ENCODE data around the gene CUL4A.
A peak's percentile ranks its signal among the peaks of the same experiment; 100 is the strongest.
"Not testable (repeated sequence)": the region's sequence is repeated elsewhere in the genome, so short reads cannot be mapped to it uniquely, and the experiment has no call there.

CUL4A gene

DNA sequence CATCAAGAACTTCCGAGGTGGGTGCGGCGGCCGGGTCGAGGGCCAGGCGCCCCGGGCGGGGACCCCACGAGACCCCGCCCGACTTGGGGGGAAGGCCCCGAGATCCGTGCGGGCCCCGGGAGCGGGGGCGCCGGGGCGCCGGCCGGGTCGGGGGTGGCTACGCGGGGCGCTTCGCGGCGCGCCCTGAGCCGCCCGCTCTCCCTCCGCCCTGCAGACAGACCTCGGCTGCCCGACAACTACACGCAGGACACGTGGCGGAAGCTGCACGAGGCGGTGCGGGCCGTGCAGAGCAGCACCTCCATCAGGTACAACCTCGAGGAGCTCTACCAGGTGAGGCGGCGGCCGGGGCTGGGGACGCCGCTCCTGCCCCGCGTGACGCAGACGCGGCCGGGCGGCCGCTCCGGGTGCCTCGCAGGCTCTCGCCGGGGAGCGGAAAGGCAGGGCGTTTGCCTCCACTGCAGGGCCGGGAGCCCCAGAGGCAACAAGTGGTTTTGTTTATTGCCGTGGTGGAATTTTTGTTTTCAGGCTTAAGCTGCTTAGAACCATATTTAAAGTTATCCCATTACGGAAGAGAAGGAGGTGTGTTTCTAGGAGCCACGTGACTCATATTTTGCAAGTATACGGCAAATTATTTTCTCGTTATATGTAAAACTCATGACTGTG is 477 bp downstream of the CUL4A start:
- FAIRE-seq: peak; percentile 46

DNA sequence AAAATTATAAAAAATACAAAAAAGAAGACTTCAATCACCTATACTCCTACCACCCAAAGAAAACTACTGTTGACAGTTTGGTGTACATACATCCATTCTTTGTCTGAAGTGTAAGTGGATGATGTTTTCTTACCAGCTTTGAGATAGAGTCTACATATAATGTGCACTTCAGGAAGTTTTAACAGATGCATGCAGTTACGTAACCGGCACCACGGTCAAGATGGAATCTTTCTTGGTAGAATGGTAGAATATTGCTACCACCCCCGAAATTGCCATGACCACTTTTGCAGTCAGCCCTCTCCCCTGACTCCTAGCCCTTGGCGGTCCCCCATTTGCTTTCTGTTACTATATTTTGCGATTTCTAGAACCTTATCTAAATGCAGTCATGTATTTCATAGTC is 1.4 kb downstream of the CUL4A start:
- no peak for FAIRE-seq

DNA sequence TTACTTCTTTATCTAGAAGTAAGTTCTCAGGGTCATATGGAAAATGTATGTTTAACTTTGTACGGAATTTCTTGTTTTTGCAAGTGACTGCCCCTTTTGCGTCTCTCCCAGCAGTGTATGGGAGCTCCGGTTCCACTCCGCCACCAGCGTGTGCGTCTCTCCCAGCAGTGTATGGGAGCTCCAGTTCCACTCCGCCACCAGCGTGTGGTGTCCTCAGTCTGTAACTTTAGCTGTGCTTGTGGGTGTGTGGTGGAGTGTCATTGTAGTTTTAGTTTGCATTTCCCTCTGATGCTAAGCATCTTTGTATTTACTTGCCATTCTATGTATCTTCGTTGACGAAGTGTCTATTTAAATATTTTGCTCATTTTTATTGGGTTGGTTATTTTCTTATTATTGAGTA is 2.4 kb downstream of the CUL4A start:
- no peak for FAIRE-seq

DNA sequence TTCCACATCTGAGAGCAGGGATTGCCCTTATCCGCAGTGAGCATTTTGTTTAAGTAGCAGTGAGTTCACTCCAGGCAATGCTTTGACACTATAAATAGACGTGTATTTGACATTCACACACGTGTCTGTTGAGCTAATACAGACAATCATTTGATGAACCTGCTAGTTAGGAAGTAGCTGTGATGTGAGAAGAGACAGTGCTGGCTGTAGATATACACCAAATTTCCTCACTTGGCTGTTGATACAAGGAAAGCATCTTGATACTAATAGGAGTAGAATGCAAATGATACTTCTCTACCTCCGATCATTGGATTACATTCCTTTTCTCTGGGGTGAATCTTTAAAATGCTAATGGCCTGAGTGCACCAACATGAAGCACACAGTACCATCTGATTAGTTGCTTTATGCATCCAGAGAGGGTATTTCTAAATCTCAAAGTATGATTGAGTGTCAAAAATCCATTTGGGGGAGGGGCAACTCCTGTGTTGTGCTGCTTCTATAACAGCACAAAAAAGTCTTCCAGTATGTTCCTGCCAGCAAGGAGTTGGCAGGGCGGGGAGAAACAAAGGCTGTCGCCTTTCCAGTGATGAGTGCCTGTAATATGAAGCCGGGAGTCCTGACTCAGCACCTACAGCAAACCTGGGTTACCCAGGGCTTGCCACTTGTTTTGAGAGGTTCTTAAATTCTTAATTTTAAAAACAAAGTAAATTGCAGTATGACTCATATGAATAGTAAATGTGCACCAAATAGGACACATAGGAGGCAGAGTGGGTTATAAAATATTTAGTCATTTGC is 7.0 kb downstream of the CUL4A start:
- no peak for FAIRE-seq

DNA sequence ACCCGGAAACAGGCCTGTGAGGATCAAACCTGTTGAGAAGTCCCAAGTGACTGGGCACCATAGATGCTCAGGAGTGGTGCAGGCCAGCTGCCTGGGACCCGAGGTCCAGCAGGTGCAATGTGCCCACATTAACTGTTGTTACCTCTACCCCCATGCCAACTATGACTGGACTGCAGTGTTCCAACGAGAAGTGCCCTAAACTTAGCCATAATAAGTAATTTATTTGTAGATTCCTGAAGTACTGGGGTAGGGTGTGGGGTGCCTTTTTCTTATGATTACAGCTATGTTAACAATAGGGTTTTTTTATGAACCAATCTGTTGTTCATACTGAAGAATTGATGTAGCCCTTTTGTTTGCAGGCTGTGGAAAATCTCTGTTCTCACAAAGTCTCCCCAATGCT is 9.2 kb downstream of the CUL4A start:
- FAIRE-seq: no peak

DNA sequence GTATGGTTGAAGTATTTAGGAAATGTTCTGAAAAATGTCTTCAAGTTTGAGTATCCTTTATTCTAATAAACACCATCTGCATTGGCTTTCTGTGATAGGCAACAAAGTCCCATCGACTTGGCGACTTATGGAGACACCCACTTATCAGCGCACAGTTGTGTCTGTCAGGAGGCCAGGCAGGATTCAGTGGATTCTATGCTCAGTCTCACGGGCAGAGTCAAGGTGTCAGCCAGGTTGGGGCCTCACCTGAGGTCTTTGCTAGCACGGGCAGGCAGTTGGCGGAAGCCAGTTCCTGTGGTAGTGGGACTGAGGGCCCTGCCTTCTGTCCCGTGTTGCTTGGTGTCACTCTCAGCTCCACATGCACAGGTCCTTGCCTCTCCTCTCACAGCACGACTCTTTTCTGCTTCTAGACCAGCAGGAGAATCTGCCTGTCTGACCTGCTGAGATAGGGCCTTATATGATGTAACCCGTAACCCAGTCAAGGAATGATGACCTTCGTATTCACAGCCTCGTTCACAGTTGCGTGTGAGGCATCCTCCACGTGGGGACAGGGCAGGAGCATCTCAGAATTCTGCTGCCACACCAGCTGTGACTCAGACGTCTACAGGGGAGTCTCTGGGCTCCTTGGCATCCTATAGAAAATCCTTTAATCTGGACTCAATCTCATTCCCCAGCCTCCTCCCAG is 10.0 kb downstream of the CUL4A start:
- FAIRE-seq: no peak

DNA sequence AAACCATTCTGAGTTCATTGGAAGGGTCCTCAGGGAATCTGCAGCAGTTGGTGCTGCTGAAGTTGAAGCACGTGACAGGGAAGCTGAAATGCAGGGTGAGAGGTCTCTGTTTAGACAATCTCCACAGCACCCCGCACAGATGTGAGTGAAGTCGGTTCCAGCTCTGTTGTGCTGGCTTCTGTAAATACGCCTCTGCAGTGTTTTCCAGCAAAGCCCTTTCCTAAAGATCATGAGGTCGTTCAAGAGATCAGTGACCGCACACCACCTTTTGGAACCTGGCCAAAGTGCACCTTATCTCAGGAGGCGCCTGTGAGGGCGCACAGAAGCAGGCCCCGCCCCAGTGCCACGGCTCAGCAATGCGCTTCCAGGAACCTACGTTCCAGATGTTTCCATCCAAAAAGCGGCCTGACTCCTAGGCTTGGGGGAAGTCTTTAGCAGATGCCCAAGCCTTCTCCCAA is 10.8 kb downstream of the CUL4A start:
- FAIRE-seq: no peak

DNA sequence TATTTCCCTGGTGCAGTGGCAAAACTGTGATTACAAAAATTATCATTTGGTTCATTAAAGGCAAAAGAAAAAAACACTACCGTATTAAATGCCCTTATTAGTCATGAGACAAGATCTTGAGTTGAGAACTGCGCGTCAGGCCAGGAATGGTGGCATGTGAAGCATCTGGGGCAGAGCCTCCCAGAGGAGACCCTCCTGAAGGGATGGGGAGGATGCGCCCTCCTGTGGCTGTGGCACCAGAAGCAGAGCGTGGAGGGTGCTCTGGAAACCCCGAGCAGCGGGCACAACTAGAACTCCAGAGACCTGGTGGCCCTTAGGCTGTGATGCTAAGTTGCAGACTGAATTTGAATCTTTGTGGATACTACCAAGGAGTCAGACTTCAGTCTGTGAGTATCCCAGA is 11.5 kb downstream of the CUL4A start:
- FAIRE-seq: no peak

DNA sequence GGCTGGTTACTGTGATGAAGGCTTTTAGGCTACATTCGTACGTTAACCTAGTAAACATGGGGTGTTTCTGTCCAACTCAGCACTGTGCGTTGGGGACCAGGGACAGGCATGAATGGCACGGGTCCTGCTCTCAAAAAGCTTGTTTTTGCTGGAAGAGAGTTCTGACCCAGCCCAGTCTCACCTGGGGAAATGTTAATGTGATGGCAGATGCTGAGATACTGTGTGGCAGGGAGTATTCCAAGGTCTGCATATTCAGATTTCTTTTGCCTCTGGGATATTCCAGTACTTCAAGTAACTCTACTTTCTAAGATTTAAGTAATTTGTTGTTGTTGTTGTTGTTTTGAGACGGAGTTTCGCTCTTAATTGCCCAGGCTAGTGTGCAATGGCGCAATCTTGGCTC is 13.7 kb downstream of the CUL4A start:
- FAIRE-seq: no peak

DNA sequence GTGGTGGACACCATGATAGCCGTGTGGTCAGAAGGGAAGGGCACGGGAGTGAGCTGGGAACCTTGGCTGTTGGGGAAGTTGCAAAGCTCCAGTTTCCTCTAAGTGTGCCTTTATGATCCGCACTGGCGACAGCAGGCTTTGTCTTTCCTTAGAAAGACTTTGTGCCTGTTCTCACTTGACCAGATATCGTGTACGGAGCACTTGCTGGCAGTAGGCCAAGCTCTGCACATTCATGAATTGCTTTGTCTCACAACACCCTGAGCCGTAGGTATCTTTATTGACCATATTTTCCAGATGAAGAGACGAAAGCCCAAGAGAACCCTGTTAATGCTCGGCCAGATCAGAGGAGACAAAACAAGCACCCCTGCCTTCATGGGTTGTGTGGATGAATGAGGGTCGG is 15.1 kb downstream of the CUL4A start:
- no peak for FAIRE-seq

DNA sequence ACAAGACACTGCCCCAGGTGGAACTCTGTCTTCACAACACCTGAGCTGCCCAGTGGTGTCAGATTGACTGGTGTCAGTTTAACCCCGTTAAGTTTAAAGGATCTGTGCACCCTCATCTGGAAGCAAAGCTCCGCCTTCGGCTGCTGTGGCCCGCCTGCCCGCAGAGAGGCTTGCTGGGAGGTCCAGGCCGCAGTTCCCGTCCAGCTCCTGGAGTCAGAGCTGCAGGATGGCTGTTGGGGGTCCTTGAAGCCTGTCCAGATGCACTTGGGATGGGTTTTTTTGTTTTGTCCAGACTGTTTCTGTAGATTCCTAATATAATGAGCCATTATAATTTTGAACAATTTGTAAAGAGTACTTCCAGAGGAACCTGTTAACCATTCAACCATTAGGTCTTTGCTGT is 16.1 kb downstream of the CUL4A start:
- FAIRE-seq: no peak

DNA sequence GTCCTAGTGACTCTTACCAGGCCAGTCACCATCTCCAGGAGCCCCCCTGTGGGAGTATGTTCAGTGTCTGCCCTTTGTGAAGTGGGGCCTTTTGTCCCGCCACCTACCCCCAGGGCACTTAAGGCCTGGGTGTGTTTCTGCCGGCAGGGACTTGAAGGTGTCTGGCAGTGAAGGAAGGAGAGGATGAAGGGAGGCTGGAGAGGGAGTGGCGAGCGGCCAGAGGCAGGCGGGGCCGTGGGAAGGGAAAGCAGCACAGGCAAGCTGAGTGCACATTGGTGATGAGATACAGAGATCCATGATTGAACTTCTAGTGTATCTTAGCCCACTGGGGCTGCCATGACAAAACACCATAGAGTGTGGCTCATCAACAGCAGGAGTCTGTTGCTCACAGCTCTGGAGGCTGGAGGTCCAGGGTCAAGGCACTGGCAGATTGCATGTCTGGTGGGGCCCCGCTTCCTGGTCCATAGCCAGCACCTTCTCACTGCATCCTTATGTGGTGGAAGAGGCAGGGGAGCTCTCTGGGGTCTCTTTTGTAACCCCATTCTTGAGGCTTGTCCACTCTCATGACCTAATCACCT is 17.5 kb downstream of the CUL4A start:
- no peak for FAIRE-seq

DNA sequence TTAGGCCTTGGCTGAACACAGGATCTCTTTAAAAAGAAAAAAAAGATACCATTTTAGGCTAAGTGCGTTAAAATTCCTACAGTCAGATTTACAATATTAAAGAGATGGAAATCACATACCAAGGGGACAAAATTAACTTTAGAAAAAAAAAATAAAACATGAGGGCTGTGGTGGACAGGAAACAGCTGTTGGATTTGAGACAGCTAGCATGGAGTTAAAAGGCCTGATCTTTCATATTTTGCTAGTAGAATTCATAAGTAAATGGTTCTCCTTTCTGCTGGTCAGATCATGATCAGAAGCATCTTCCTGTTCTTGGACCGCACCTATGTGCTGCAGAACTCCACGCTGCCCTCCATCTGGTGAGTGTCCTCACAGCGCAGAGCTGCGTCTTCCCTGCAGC is 19.7 kb downstream of the CUL4A start:
- FAIRE-seq: no peak

DNA sequence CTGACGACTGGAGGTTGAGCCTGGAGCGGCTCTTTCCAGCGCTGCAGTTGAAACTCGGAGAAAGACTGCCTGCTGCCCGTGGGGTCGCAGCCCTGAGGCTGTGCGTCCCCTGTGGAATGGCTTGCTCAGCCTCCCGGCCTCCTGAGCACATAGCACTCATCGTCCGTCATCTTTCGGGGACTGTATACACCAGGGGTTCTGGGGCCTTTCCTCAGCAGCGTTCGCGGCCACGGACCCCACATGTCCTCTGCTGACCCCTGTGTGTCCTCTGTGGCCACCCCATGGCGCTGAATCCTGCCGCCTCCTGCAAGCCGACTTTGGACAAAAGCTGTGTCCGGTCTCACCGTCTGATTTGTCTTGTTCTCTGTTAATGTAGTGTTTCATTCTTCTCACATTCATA is 20.4 kb downstream of the CUL4A start:
- FAIRE-seq: no peak

DNA sequence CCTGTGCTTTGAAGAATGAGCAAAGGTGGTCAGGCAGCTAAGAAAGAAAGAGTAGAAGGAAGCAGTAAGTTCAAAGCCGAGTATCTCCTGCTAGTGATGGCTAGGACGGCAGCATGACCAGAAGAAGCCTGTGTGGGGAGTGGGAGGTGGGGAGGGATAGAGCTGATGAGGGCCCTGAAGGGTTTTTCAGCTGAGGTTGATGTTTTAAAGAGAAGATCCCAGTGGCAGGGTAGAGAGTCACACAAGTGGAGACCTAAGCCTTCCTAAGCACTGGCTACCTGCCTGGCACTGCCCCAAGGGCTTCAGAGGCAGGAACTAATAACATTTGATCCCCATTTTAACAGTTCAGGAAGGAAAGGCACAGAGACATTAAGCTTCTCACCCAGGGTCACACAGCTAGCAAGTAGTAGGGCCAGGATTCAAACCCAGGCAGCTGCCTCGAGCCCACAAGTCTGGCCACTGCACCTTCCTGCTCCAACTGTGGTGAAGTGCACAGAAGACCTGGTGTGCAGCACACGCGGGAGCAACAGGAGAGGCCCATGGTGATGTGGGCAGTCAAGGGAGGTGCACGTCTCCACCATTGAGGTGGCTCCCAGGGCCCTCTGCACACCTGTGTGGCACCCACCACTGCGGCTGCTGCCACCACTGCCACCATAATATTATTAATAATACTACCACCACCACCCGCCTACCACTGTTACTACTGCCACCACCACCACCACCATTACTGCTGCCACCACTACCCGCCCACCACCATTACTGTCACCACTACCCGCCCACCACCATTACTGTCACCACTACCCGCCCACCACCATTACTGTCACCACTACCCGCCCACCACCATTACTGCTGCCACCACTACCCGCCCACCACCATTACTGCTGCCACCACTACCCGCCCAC is 22.1 kb downstream of the CUL4A start:
- FAIRE-seq: no peak

DNA sequence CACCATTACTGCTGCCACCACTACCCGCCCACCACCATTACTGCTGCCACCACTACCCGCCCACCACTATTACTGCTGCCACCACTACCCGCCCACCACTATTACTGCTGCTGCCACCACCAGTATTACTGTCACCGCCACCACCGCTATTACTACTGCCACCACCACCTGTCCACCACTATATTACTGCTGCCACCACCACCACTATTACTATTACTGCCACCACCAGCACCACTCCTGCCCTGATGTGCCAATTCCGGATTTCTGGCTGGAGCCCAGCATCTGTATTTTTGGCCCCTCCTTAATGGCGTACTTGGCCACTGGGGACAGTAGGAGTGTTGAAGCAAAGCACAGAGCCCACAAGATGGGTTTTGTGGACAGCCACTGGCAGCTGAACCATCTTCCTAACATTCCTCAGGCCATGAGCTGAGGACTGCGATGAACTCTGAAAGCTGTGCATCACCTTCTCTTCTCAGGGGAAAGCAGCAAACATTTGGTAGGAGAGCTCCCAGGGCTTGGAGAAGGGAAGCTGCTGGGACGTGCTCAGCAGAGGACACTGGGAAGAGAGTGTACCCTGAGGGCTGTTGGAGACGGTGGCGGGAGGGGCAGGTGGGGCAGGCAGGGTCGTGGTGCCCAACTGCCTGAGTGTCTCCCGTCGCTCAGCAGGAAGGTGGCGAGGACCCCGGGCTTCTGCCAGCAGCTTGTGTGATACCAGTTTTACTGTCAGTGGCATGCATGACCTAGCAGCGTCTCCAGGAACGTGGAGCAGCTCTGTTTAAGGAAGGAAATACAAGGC is 23.0 kb downstream of the CUL4A start:
- FAIRE-seq: no peak

DNA sequence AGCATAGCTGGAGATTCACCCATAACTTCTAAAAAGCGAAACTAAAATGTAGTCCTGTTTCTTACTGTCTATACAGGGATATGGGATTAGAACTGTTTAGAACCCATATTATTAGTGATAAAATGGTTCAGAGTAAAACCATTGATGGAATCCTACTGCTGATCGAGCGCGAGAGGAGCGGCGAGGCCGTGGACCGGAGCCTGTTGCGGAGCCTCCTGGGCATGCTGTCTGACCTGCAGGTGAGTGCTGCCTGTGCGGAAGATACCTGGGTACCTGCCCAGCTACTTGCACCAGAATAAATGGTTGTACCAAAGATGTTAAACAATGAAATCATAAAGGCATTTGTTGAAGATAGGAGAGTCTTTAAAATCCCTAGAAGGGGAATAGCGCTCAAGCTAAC is 23.7 kb downstream of the CUL4A start:
- FAIRE-seq: no peak

DNA sequence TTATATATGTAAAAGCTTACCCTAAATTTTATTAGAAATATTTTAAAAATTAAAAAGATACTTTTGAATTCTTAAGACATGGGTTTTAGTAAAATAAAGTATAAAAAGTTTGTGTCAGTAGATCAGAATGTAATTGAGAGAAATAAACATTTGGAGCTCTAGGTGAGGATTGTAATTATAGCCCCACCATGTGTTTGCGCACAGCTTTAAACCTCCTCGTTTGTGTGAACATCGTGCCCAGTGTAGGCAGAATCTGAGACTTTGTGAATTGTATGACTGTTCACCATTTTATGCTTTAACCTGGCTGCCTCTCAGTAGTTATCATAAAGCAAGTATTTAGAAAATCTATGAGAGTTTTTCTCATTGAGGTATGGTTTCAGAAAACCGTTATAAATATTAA is 29.1 kb downstream of the CUL4A start:
- FAIRE-seq: peak; percentile 62

DNA sequence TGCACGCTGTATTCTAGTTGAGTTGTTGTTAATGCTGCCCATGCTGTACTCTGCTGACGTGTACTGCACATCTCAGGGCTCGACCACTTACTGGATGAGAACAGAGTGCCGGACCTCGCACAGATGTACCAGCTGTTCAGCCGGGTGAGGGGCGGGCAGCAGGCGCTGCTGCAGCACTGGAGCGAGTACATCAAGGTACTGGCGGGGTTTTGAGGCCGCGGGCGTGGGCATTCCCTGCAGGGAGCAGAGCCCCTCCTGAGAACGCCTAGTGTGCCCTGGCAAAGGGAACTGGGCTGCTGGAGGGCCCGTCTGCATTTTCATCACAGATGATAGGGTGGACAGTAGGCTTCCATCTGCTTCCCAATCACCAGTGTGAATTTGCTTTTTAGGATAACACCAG is 29.9 kb downstream of the CUL4A start:
- no peak for FAIRE-seq

DNA sequence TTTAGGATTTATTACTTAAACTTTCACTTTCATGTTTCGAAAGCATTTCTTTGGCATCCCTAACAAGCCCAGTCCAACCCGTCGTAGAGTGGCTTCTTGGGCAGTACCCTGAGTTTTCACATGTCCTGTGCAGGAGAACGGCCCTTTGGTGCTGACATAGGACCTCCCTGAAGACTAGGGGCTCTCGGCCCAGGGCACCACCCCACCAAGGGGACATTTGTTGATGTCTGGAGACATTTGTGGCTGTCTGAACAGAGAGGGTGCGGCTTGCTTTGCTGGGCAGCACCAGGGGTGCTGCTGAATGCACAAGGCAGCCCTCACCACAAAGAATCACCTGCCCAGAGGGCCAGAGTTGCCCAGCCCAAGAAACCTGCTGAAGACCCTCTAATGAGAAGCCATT is 30.6 kb downstream of the CUL4A start:
- no peak for FAIRE-seq

DNA sequence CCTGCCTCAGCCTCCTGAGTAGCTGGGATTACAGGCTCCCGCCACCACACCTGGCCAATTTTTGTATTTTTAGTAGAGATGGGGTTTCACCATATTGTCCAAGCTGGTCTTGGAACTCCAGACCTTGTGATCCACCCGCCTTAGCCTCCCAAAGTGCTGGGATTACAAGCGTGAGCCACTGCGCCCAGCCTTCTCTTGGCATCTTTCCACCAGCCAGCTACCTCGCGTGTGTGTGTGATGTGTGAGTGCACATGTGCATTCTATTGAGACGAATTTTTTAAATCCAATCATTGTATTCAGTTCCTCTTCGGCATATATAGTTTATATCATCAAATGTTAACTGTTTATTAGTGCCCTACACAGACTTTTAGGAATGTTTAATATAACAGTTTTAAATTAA is 32.2 kb downstream of the CUL4A start:
- not testable (repeated sequence) for FAIRE-seq

DNA sequence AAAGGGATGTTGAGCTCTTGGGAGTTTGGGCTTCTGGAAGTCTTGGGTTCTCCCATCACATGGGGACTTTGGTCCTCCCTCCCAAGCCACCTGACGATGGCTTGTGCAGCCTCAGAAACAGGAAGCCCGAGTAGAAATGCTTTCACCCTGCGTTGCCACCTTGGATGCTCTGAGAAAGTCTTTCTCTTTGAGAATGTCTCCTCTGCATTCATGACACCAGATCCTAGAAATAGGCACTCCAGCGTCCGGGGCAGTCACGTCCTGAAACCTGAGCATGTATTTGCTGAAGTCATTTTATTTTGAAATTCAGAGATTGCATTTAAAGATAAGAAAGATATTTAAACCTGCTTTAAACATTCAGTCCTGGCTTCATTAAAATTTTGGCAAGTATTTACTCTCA is 34.4 kb downstream of the CUL4A start:
- FAIRE-seq: no peak
